Osteoblast (primary cell): ENCODE data around the gene TPP1. TPM values are rescaled to one million over a fixed set of nuclear protein-coding genes. Genes with fewer than 3 reads are reported as not detected.

Experiments used
- DNase-seq: peaks from one replicate; pipeline ENCODE4 v3.0.0; 2011; ENCODE audit warnings: low spot score, mixed read lengths; ENCODE audit not compliant: insufficient read length; ENCODE audit errors: missing footprints
- H2AFZ ChIP-seq: 2 replicates; pipeline ENCODE4 v1.6.0; 2011; ENCODE audit warnings: mild to moderate bottlenecking, low read length
- H3K27ac ChIP-seq: 2 replicates; pipeline ENCODE4 v1.5.1; 2011; ENCODE audit warnings: mild to moderate bottlenecking, low read depth, low read length, moderate library complexity
- H3K27me3 ChIP-seq: 2 replicates; pipeline ENCODE4 v1.6.0; 2012; ENCODE audit warnings: mild to moderate bottlenecking, control low read depth, inconsistent platforms, low read length, moderate library complexity; ENCODE audit not compliant: insufficient read depth
- H3K36me3 ChIP-seq: 2 replicates; pipeline ENCODE4 v1.5.1; 2011; ENCODE audit warnings: mild to moderate bottlenecking, low read length, control low read depth, moderate library complexity; ENCODE audit not compliant: insufficient read depth
- H3K4me1 ChIP-seq: 2 replicates; pipeline ENCODE4 v1.5.1; 2011; ENCODE audit warnings: mild to moderate bottlenecking, low read length, control low read depth, moderate library complexity; ENCODE audit not compliant: insufficient read depth
- H3K4me2 ChIP-seq: 2 replicates; pipeline ENCODE4 v1.6.0; 2011; ENCODE audit warnings: mild to moderate bottlenecking, low read length; ENCODE audit not compliant: insufficient read depth
- H3K4me3 ChIP-seq: fragments of 200-600 bp; sonication (generic); 3 replicates; pipeline ENCODE4 v1.5.1; 2012; ENCODE audit warnings: mild to moderate bottlenecking, low read length, inconsistent platforms; ENCODE audit not compliant: insufficient read depth
- H3K79me2 ChIP-seq: 2 replicates; pipeline ENCODE4 v1.6.0; 2012; ENCODE audit warnings: mild to moderate bottlenecking, low read length, control low read depth, inconsistent platforms; ENCODE audit not compliant: insufficient read depth
- H3K9me3 ChIP-seq: 2 replicates; pipeline ENCODE4 v1.5.1; 2011; ENCODE audit warnings: low read depth, low read length, control low read depth
- H4K20me1 ChIP-seq: 2 replicates; pipeline ENCODE4 v1.6.0; 2012; ENCODE audit warnings: mild to moderate bottlenecking, low read length, control low read depth; ENCODE audit not compliant: insufficient read depth
- CTCF ChIP-seq: IDR thresholded peaks from 2 replicates; pipeline ENCODE4 v1.5.1; 2011; ENCODE audit warnings: mild to moderate bottlenecking, low read depth, low read length, moderate library complexity; ENCODE audit errors: extremely low read depth
- total RNA-seq: library from RNA; depleted of rRNA; stranded (reverse); fragments of >200 nt; gene quantifications from 2 replicates; pipeline ENCODE4 v1.2.3, GENCODE V29; 2012

The TPP1 gene
- total RNA-seq, 1 donor, result 127 TPM

- no peaks in the 10 kb centered on the region for H4K20me1 ChIP-seq
- H3K27ac ChIP-seq, result no peak overlapping the region
- no peak overlapping the region for H2AFZ ChIP-seq
- H3K36me3 ChIP-seq, result no peaks in the 10 kb centered on the region
- peak; percentile 83 for DNase-seq
- no peaks in the 10 kb centered on the region for H3K79me2 ChIP-seq
- TF ChIP-seq CTCF, result no peak
- H3K4me1 ChIP-seq, result peaks cover 4% of the 10 kb centered on the region
- H3K27me3 ChIP-seq, result peaks cover 85% of the 10 kb centered on the region
- H3K4me3 ChIP-seq, result no peak overlapping the region
- no peaks in the 10 kb centered on the region for H3K9me3 ChIP-seq
- peak overlapping the region; percentile 47 for H3K4me2 ChIP-seq
These were observed 36.0 kb upstream of the TPP1 start for GRCh38 chr11:6655020-6655789.

GRCh38 chr11:6654281-6655019, 35.2 kb upstream of the TPP1 start:
- H3K9me3 ChIP-seq, result no peaks in the 10 kb centered on the region
- H3K36me3 ChIP-seq, result no peaks in the 10 kb centered on the region
- H3K27ac ChIP-seq, result no peak overlapping the region
- H4K20me1 ChIP-seq, result no peaks in the 10 kb centered on the region
- peaks cover 4% of the 10 kb centered on the region for H3K4me1 ChIP-seq
- no peak overlapping the region for H3K4me3 ChIP-seq
- no peak overlapping the region for H2AFZ ChIP-seq
- no peaks in the 10 kb centered on the region for H3K79me2 ChIP-seq
- peaks cover 86% of the 10 kb centered on the region for H3K27me3 ChIP-seq
- DNase-seq, result no peak
- TF ChIP-seq CTCF, result no peak
- H3K4me2 ChIP-seq, result no peak overlapping the region

GRCh38 chr11:6653656-6654055, 34.4 kb upstream of the TPP1 start:
- Histone ChIP-seq H3K27ac (no peak overlapping the region), H3K4me1 (peaks cover 4% of the 10 kb centered on the region), H3K36me3 (no peaks in the 10 kb centered on the region), H3K9me3 (no peaks in the 10 kb centered on the region), H3K27me3 (peaks cover 88% of the 10 kb centered on the region), H3K4me3 (no peak overlapping the region), H4K20me1 (no peaks in the 10 kb centered on the region), H3K4me2 (no peak overlapping the region), H2AFZ (no peak overlapping the region), H3K79me2 (no peaks in the 10 kb centered on the region)
- TF ChIP-seq CTCF, result no peak
- DNase-seq, result no peak

GRCh38 chr11:6653097-6653496, 33.9 kb upstream of the TPP1 start:
- TF ChIP-seq CTCF, result no peak

More at GRCh38 chr11:6653097-6653496, 33.9 kb upstream of the TPP1 start:
- no peak overlapping the region for H2AFZ ChIP-seq
- H3K4me1 ChIP-seq, result peaks cover 4% of the 10 kb centered on the region
- H3K4me3 ChIP-seq, result no peak overlapping the region
- no peak overlapping the region for H3K4me2 ChIP-seq
- no peaks in the 10 kb centered on the region for H4K20me1 ChIP-seq
- no peak for DNase-seq
- H3K9me3 ChIP-seq, result no peaks in the 10 kb centered on the region
- no peaks in the 10 kb centered on the region for H3K79me2 ChIP-seq
- no peak overlapping the region for H3K27ac ChIP-seq
- H3K27me3 ChIP-seq, result peaks cover 88% of the 10 kb centered on the region
- H3K36me3 ChIP-seq, result no peaks in the 10 kb centered on the region
